GM23338 (cell line): ENCODE results near the gene C2orf68. TPM values are rescaled to one million over a fixed set of nuclear protein-coding genes. Genes with fewer than 3 reads are reported as not detected.

Source experiments
- ATAC-seq: fragments of 200-7000 bp; cut with Tn5 transposase; 3 replicates; pipeline ENCODE4 v1.9.1; 2020
- DNase-seq: peaks from one replicate; pipeline ENCODE4 v3.0.0-alpha.2; 2015; ENCODE audit warnings: low spot score
- H2AFZ ChIP-seq: fragments of 200-600 bp; sonication (generic); 2 replicates; pipeline ENCODE4 v1.8.0; 2016; ENCODE audit warnings: antibody characterized with exemption, mild to moderate bottlenecking, moderate library complexity
- H3F3A ChIP-seq: fragments of 200-600 bp; sonication (generic); replicated peaks from 2 replicates; pipeline ENCODE4 v1.8.0; 2017; ENCODE audit warnings: antibody characterized with exemption, mixed run types, low read depth
- H3K27ac ChIP-seq: fragments of 200-600 bp; sonication (generic); 2 replicates; pipeline ENCODE4 v1.6.1; 2016; ENCODE audit warnings: low read depth
- H3K27me3 ChIP-seq: fragments of 200-600 bp; sonication (generic); 2 replicates; pipeline ENCODE4 v1.8.0; 2016; ENCODE audit warnings: mild to moderate bottlenecking, mixed run types, moderate library complexity; ENCODE audit not compliant: insufficient read depth
- H3K36me3 ChIP-seq: fragments of 200-600 bp; sonication (generic); 2 replicates; pipeline ENCODE4 v1.8.0; 2016; ENCODE audit warnings: mild to moderate bottlenecking; ENCODE audit not compliant: insufficient read depth
- H3K4me1 ChIP-seq: fragments of 200-600 bp; sonication (generic); 2 replicates; pipeline ENCODE4 v1.8.0; 2016; ENCODE audit warnings: mild to moderate bottlenecking, moderate library complexity; ENCODE audit not compliant: insufficient read depth
- H3K4me2 ChIP-seq: fragments of 200-600 bp; sonication (generic); 2 replicates; pipeline ENCODE4 v1.7.1; 2017; ENCODE audit warnings: mixed run types
- H3K4me3 ChIP-seq: fragments of 200-600 bp; sonication (generic); 2 replicates; pipeline ENCODE4 v1.6.1; 2016; ENCODE audit warnings: mixed run types
- H3K79me2 ChIP-seq: fragments of 200-600 bp; sonication (generic); replicated peaks from 2 replicates; pipeline ENCODE4 v1.8.0; 2017; ENCODE audit warnings: mild to moderate bottlenecking; ENCODE audit not compliant: insufficient read depth
- H3K9me2 ChIP-seq: fragments of 200-600 bp; sonication (generic); 2 replicates; pipeline ENCODE4 v1.8.0; 2017; ENCODE audit not compliant: insufficient read depth
- H4K20me1 ChIP-seq: fragments of 200-600 bp; sonication (generic); replicated peaks from 2 replicates; pipeline ENCODE4 v1.8.0; 2017; ENCODE audit warnings: mild to moderate bottlenecking; ENCODE audit not compliant: insufficient read depth
- H3K27ac Mint-ChIP-seq: 2 replicates; pipeline ENCODE4 v1.8.0; 2020; ENCODE audit warnings: inconsistent platforms, mild to moderate bottlenecking, moderate library complexity, mixed read lengths
- H3K27me3 Mint-ChIP-seq: 3 replicates; pipeline ENCODE4 v1.8.0; 2022; ENCODE audit warnings: low read depth, mild to moderate bottlenecking, moderate library complexity, mixed read lengths, inconsistent platforms; ENCODE audit not compliant: insufficient read depth, poor library complexity
- H3K36me3 Mint-ChIP-seq: 3 replicates; pipeline ENCODE4 v1.8.0; 2021; ENCODE audit warnings: low read depth, mild to moderate bottlenecking, inconsistent platforms, moderate library complexity, mixed read lengths
- H3K4me1 Mint-ChIP-seq: 3 replicates; pipeline ENCODE4 v1.8.0; 2020; ENCODE audit warnings: mild to moderate bottlenecking, inconsistent platforms, mixed read lengths
- H3K4me3 Mint-ChIP-seq: 3 replicates; pipeline ENCODE4 v1.8.0; 2021; ENCODE audit warnings: moderate library complexity, mild to moderate bottlenecking, inconsistent platforms, mixed read lengths
- H3K9me3 Mint-ChIP-seq: 3 replicates; pipeline ENCODE4 v1.8.0; 2020; ENCODE audit warnings: moderate library complexity, mild to moderate bottlenecking, inconsistent platforms, mixed read lengths
- CREB1 ChIP-seq: fragments of 250-450 bp; sonication (Bioruptor Pico); IDR thresholded peaks from 2 replicates; pipeline ENCODE4 v1.5.0; 2020; ENCODE audit warnings: low read depth, mild to moderate bottlenecking, moderate library complexity
- CTCF ChIP-seq, 2 experiments: fragments of 200-600 bp in 1 of 2; sonication (generic) in 1 of 2; conservative IDR thresholded peaks; 2 replicates each; pipeline versions ENCODE4 v1.5.1 to v1.6.1; 2016 to 2017; ENCODE audit warnings: antibody characterized with exemption in 2 of 2, low read depth in 2 of 2, mild to moderate bottlenecking in 2 of 2, moderate library complexity in 1 of 2
- EZH2 ChIP-seq: fragments of 200-600 bp; sonication (generic); IDR thresholded peaks from one replicate; pipeline ENCODE4 v1.8.0; 2017; ENCODE audit warnings: antibody characterized with exemption, mild to moderate bottlenecking, low read depth; ENCODE audit not compliant: unreplicated experiment
- EZH2phosphoT487 ChIP-seq: fragments of 200-600 bp; sonication (generic); IDR thresholded peaks from one replicate; pipeline ENCODE4 v1.8.1; 2018; ENCODE audit warnings: antibody characterized with exemption; ENCODE audit not compliant: unreplicated experiment
- JUNB ChIP-seq: IDR thresholded peaks from one replicate; pipeline ENCODE4 v1.6.1; 2016; ENCODE audit warnings: antibody characterized with exemption; ENCODE audit not compliant: unreplicated experiment
- NANOG ChIP-seq: IDR thresholded peaks from 2 replicates; pipeline ENCODE4 v1.6.1; 2016; ENCODE audit warnings: antibody characterized with exemption, borderline replicate concordance
- POLR2AphosphoS5 ChIP-seq: IDR thresholded peaks from 2 replicates; pipeline ENCODE4 v1.6.1; 2016; ENCODE audit warnings: antibody characterized with exemption, low read depth
- STAT1 ChIP-seq: IDR thresholded peaks from one replicate; pipeline ENCODE4 v1.6.1; 2016; ENCODE audit warnings: antibody characterized with exemption; ENCODE audit not compliant: unreplicated experiment
- ZNF114 ChIP-seq: fragments of 250-450 bp; sonication (Bioruptor Pico); IDR thresholded peaks from 2 replicates; pipeline ENCODE4 v1.5.0; 2020; ENCODE audit warnings: mild to moderate bottlenecking, moderate library complexity
- ZNF331 ChIP-seq: fragments of 250-450 bp; sonication (Bioruptor Pico); IDR thresholded peaks from 2 replicates; pipeline ENCODE4 v1.5.0; 2020; ENCODE audit warnings: low read depth, mild to moderate bottlenecking, moderate library complexity
- ZNF462 ChIP-seq: fragments of 250-450 bp; sonication (Bioruptor Pico); IDR thresholded peaks from 2 replicates; pipeline ENCODE4 v1.5.0; 2020; ENCODE audit warnings: mild to moderate bottlenecking, moderate library complexity
- polyA plus RNA-seq: library from polyadenylated mRNA; unstranded; fragments of >200 nt; fragmentation: Nextera tagmentation; extraction: Ambion mirVana; gene quantifications from 2 replicates; pipeline ENCODE4 v1.2.1, GENCODE V29; 2016
- total RNA-seq: library from RNA; depleted of rRNA; stranded (reverse); fragments of >200 nt; shearing (Covaris generic); gene quantifications from 2 replicates; pipeline ENCODE4 v1.2.3, GENCODE V29; 2014
- TF ChIP-seq, protein P1 (sequence below): IDR thresholded peaks from one replicate; pipeline ENCODE4 v1.6.1; 2018; ENCODE audit warnings: antibody characterized with exemption; ENCODE audit not compliant: unreplicated experiment
- TF ChIP-seq, protein P2 (sequence below): IDR thresholded peaks from 2 replicates; pipeline ENCODE4 v1.6.1; 2016; ENCODE audit warnings: antibody characterized with exemption

C2orf68 gene
- total and polyA plus RNA-seq, 2 experiments from 2014 or later = 26.8 to 76.4 TPM

- peaks cover 71% of the 10 kb centered on the region for H3K36me3 Mint-ChIP-seq
- H3K4me1 Mint-ChIP-seq = peaks cover 4% of the 10 kb centered on the region; the same call in 2 of the 3 replicates
- Histone ChIP-seq H2AFZ (no peak overlapping the region), H3K27ac (no peak overlapping the region), H3K27me3 (no peaks in the 10 kb centered on the region), H3F3A (0 out of 2 replicates have a peak, but pooled peaks cover 3% of the 10 kb centered on the region), H3K4me2 (no peak overlapping the region), H3K9me2 (no peaks in the 10 kb centered on the region), H3K4me3 (no peak overlapping the region), H3K36me3 (peaks cover 53% of the 10 kb centered on the region), H3K79me2 (no peaks in the 10 kb centered on the region), H3K4me1 (peaks cover 7% of the 10 kb centered on the region; the same call in 1 of the 2 replicates), H4K20me1 (peaks cover 5% of the 10 kb centered on the region)
- no peak for ATAC-seq
- TF ChIP-seq POLR2AphosphoS5 = no peak
- TF ChIP-seq JUNB = no peak
- TF ChIP-seq, protein P1, sequence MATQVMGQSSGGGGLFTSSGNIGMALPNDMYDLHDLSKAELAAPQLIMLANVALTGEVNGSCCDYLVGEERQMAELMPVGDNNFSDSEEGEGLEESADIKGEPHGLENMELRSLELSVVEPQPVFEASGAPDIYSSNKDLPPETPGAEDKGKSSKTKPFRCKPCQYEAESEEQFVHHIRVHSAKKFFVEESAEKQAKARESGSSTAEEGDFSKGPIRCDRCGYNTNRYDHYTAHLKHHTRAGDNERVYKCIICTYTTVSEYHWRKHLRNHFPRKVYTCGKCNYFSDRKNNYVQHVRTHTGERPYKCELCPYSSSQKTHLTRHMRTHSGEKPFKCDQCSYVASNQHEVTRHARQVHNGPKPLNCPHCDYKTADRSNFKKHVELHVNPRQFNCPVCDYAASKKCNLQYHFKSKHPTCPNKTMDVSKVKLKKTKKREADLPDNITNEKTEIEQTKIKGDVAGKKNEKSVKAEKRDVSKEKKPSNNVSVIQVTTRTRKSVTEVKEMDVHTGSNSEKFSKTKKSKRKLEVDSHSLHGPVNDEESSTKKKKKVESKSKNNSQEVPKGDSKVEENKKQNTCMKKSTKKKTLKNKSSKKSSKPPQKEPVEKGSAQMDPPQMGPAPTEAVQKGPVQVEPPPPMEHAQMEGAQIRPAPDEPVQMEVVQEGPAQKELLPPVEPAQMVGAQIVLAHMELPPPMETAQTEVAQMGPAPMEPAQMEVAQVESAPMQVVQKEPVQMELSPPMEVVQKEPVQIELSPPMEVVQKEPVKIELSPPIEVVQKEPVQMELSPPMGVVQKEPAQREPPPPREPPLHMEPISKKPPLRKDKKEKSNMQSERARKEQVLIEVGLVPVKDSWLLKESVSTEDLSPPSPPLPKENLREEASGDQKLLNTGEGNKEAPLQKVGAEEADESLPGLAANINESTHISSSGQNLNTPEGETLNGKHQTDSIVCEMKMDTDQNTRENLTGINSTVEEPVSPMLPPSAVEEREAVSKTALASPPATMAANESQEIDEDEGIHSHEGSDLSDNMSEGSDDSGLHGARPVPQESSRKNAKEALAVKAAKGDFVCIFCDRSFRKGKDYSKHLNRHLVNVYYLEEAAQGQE = no peak
- TF ChIP-seq STAT1 = no peak
- no peak for TF ChIP-seq ZNF114
- no peak for TF ChIP-seq ZNF462 (CRISPR knock-in tag)
- no peak for TF ChIP-seq EZH2phosphoT487
- no peak for TF ChIP-seq NANOG
- TF ChIP-seq CTCF (conservative IDR thresholded peaks at IDR 0.05; ENCODE audit: low read depth in 2 of 2) = no peak
- TF ChIP-seq CREB1 (CRISPR knock-in tag) = no peak
- no peak for TF ChIP-seq ZNF331 (CRISPR knock-in tag)
- TF ChIP-seq EZH2 = no peak
- TF ChIP-seq, protein P2, sequence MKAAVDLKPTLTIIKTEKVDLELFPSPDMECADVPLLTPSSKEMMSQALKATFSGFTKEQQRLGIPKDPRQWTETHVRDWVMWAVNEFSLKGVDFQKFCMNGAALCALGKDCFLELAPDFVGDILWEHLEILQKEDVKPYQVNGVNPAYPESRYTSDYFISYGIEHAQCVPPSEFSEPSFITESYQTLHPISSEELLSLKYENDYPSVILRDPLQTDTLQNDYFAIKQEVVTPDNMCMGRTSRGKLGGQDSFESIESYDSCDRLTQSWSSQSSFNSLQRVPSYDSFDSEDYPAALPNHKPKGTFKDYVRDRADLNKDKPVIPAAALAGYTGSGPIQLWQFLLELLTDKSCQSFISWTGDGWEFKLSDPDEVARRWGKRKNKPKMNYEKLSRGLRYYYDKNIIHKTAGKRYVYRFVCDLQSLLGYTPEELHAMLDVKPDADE = no peak
- H3K27me3 Mint-ChIP-seq = peaks cover 3% of the 10 kb centered on the region
- no peak overlapping the region for H3K4me3 Mint-ChIP-seq
- H3K27ac Mint-ChIP-seq = no peak overlapping the region
- no peak for DNase-seq
- no peaks in the 10 kb centered on the region for H3K9me3 Mint-ChIP-seq
Observed at GRCh38 chr2:85650456-85650855, 38.6 kb upstream of the C2orf68 start.
